ENCODE data around the gene CDC20. TPM values are rescaled to one million over a fixed set of nuclear protein-coding genes. Genes with fewer than 3 reads are reported as not detected.

Gene CDC20
- total RNA-seq, 1 donor = 23.9 TPM

Other genes with a start within 250 kb of the CDC20 start
- 59.4 and 65.9 TPM in 2 replicates for gene EBNA1BP2, start 186.7 kb upstream of the CDC20 start, total RNA-seq (ENCODE audit: low replicate concordance)
- gene CFAP57, start 186.7 kb upstream of the CDC20 start, total RNA-seq (ENCODE audit: low replicate concordance) = 0.45 and 0.49 TPM in 2 replicates
- not detected in 2 replicates for gene TMEM125, start 89.0 kb upstream of the CDC20 start, total RNA-seq (ENCODE audit: low replicate concordance)
- gene C1orf210, start 73.4 kb upstream of the CDC20 start, total RNA-seq (ENCODE audit: low replicate concordance) = not detected in 2 replicates
- 0.81 and 5.2 TPM in 2 replicates for gene TIE1, start 58.0 kb upstream of the CDC20 start, total RNA-seq (ENCODE audit: low replicate concordance)
- gene MPL, start 21.2 kb upstream of the CDC20 start, total RNA-seq (ENCODE audit: low replicate concordance) = not detected in 2 replicates
- gene ELOVL1, start 9.0 kb downstream of the CDC20 start, total RNA-seq (ENCODE audit: low replicate concordance) = 18.2 and 78.5 TPM in 2 replicates
- 12.8 and 43.1 TPM in 2 replicates for gene MED8, start 30.8 kb downstream of the CDC20 start, total RNA-seq (ENCODE audit: low replicate concordance)
- gene SZT2, start 30.9 kb downstream of the CDC20 start, total RNA-seq (ENCODE audit: low replicate concordance) = 26.0 and 35.4 TPM in 2 replicates
- 24.0 and 33.2 TPM in 2 replicates for gene HYI, start 95.0 kb downstream of the CDC20 start, total RNA-seq (ENCODE audit: low replicate concordance)
- gene PTPRF, start 171.9 kb downstream of the CDC20 start, total RNA-seq (ENCODE audit: low replicate concordance) = 18.2 and 23.6 TPM in 2 replicates

Measured in fibroblast of the aortic adventitia (primary cell).